ELR (cell line): ENCODE measurements around the gene POU6F2.
"Not testable (repeated sequence)": the region's sequence is repeated elsewhere in the genome, so short reads cannot be mapped to it uniquely, and the experiment has no call there.

ENCODE experiments used
- DNase-seq: peaks from one replicate; pipeline ENCODE4 v3.0.0-alpha.2; 2015; ENCODE audit warnings: low read depth

The POU6F2 gene

GRCh38 chr7:39306016-39306570 is 328.4 kb downstream of the POU6F2 start:
- DNase-seq: no peak

- DNase-seq: no peak
These were observed 333.0 kb downstream of the POU6F2 start for GRCh38 chr7:39310699-39311098.

- no peak for DNase-seq
These were observed 334.7 kb downstream of the POU6F2 start for GRCh38 chr7:39312254-39312989.

GRCh38 chr7:39313376-39313775 is 335.7 kb downstream of the POU6F2 start:
- no peak for DNase-seq

DNA sequence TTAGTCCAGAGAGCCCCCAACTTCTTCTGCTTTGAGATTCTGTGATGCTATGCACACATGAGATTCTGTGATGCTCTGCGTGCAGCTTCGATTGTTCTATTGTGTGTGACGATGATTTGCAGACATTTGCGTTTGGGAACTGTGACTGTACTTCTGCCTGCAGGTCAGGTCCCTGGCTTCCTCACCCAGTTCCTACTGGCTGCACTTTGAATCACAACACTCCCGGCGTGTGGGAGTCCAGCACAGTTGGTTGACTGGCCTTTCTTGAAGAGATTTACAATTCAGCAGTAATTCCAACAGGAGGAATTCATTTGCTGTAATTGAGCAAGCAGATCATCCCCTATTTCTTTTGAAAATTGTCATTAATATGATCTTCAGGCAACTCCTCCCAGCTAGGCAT is 336.3 kb downstream of the POU6F2 start:
- no peak for DNase-seq

- no peak for DNase-seq
These were observed 339.4 kb downstream of the POU6F2 start for GRCh38 chr7:39317107-39317506.

DNA sequence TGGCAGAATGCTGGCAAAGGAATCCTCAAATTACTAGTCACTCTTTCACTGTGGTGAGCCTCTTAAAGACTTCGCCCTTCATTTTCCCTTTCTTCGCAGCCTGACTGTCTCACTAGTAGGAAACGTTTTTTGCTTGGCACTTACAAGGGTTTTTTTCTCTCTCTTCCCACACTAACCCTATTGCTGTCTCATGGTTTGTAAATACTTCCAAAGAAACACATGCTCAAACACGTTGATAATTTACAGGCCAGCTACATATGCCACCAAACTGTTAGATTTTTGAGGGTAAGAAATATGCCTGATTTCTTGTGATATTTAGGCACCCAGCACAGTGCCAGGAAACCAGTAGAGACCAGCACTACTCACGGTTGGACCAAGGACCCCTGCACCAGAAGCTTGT is 340.2 kb downstream of the POU6F2 start:
- no peak for DNase-seq

GRCh38 chr7:39321245-39321644 is 343.5 kb downstream of the POU6F2 start:
- DNase-seq: no peak

- DNase-seq: no peak
These were observed 344.3 kb downstream of the POU6F2 start for GRCh38 chr7:39321909-39322498.

- no peak for DNase-seq
These were observed 346.5 kb downstream of the POU6F2 start for GRCh38 chr7:39324139-39324760.

- DNase-seq: not testable (repeated sequence)
These were observed 353.9 kb downstream of the POU6F2 start for GRCh38 chr7:39331607-39332006.

DNA sequence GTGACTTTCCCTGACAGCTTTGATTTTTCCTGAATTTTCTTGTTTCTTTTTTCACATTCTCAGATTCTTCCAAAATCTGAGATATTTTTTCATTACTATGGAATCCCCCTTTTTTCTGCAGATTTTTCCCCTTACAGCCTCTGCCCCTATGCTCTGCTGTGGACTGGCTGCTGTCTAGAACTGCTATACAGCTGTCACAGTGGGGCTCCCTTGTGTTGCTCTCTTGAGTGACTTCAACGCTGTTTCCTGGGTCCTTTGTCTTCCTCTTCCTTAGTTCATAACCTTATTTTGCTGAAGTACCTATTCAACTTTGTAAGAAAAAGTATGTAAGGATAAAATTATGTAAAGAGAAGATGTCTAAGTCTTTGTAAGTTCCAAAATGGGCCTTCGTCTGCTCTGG is 354.4 kb downstream of the POU6F2 start:
- no peak for DNase-seq

DNA sequence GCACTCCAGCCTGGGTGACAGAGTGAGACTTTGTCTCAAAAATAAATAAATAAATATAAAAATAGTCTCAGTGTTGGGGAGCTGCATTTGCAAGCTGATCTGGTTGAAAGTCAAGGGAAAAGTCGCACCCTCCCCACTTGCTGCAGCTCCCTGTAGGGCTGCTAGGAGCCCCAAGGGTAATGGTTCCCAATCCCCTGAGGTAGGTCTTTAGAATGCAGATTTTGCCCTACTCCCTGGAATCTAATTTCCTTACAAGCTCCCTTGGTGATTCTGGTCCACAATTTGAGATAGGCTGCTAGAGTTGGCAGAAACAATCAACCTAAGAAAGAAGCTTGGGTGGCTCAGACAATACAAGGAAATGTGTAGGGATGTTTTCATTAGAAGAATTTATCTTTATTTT is 356.0 kb downstream of the POU6F2 start:
- DNase-seq: no peak

DNA sequence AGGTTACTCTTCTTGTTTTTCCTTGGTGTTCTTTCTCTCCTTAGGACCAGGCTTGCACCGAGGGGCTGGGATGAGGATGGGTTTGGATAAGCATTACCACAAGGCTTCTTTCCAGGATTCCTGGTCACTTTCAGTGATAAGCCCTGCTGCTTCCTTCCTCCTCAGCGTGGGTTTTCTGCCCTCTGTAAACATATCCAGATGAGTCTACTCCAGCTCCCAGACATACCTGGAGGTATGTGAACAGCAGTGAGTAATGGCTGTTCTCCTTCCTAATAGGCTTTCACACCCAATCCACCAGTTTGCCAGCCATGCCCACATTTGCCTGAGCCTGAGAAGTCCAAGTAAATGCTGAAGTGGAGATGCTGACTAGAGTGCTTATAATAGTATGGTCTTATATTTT is 358.7 kb downstream of the POU6F2 start:
- DNase-seq: no peak

DNA sequence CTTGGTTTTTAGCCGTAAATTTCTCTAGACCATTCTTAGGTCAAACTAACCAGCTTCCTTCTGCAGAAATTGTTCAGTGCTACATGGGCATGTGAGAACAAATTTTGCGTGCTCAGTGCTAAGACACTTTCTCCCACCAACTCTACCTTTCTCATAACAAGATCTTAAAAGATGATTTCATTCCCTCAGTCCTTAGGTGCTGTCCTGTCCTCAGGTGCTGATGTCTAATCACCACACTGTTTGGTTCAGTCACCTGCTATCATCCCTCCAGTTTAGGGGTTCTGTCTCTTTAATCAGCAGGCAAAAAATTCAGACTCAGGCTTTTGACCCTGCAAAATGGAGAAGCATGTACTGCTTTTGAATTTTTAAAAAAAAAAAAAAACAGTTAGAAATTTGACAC is 361.0 kb downstream of the POU6F2 start:
- DNase-seq: no peak

GRCh38 chr7:39339591-39339990 is 361.9 kb downstream of the POU6F2 start:
- no peak for DNase-seq

GRCh38 chr7:39341083-39341482 is 363.4 kb downstream of the POU6F2 start:
- DNase-seq: no peak

- DNase-seq: no peak
These were observed 365.1 kb downstream of the POU6F2 start for GRCh38 chr7:39342763-39343162.

DNA sequence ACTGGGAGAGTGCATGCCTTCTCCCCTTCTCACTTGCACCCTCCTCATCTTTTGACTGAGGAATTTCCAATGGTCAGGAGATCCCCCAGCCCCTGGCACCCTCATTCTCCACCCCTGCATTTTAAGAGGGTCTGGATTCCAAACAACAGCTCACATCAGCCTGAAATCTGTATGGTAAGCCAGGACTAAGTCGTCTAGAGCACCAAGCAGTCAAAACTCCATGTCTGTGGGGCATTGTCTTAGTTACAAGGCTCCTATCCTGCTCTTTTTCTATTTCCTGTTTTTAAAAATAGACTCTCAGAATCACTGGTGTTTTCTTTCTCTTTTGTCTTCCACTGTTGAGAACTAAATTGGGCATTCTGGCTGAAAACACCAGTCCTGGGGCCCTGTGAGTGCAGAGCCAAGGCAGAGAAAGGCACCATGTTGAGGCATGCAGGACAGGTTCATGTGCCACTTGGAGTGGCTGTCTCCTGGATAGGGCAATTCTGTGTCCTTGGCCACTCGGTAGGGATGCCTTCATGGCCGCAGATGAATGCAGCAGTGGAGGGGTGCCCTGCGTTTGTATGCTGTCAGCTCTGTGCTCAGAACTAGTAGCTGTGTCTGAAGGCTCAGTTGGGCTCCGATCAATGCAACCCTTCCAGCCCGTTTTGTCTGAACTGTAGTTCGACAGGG is 371.9 kb downstream of the POU6F2 start:
- DNase-seq: no peak

DNA sequence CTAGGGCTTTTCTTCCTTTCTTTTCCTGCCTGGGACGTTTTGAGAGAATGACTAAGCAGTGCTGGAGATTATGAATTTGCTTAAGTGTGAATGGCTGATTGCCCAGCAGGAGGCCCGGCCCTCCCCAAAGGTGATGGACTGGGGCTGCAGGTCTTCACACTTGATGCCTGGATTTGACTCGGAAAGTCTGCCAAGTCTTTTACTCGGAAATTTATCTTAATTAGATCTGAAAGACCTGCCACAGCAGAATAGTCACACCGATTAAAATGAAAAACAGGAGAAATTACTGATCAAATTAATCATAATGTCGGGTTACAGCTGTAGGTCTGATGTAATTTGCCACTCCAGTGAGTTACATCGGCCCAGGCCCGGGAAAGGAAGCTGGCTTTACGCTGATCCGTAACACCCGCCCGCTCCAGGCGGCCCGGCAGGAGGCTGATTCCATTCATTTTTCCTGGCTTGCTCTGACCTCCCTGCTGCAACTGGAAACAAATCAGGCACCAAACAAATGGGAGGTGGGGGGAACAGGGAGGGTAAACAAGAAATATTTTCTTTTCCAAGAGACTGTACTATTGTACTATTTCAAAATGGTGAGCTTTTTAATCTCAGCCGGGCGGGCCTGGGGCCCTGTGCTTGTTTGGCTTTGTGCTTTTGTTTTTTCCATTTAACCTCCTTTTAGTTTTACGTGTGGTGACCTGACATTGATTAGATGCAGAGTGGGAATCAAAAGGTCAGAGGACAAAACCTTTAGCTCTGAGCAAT is 376.1 kb downstream of the POU6F2 start:
- DNase-seq: no peak

GRCh38 chr7:39355664-39356063 is 378.0 kb downstream of the POU6F2 start:
- DNase-seq: no peak
